Endothelial cell of umbilical vein (primary cell): Measurements from ENCODE around the gene DBR1. TPM values are rescaled to one million over a fixed set of nuclear protein-coding genes. Genes with fewer than 3 reads are reported as not detected.
A peak's percentile ranks its signal among the peaks of the same experiment; 100 is the strongest.

Experiments
- BruUV-seq: library from RNA; stranded (reverse); fragments of 400-500 nt; replicated peaks from 2 replicates; lab custom pipeline; 2021; lab: Mats Ljungman, UMichigan
- CTCF ChIA-PET: fragments of 300-600, 350-600 bp; sonication (Branson Sonifier 250); formaldehyde crosslinking; loops from one replicate; lab custom pipeline; 2021; ENCODE audit warnings: antibody characterized with exemption, inconsistent platforms; lab: Charles Lee
- POLR2A ChIA-PET: fragments of 300-600, 350-600 bp; sonication (Branson Sonifier 250); formaldehyde crosslinking; loops from one replicate; lab custom pipeline; 2021; ENCODE audit warnings: antibody characterized with exemption, inconsistent platforms; lab: Charles Lee
- DNase-seq: peaks from one replicate; pipeline ENCODE4 v3.0.0-alpha.2; 2011; ENCODE audit warnings: low read depth, low spot score
- FAIRE-seq: peaks from 2 replicates; lab custom pipeline; 2011; peaks lifted over from hg19 to GRCh38; lab: Jason Lieb, UNC
- H2AFZ ChIP-seq: 2 replicates; pipeline ENCODE4 v1.6.0; 2012; ENCODE audit warnings: low read depth, low read length, control low read depth, inconsistent platforms
- H3K27ac ChIP-seq: 2 replicates; pipeline ENCODE4 v1.5.1; 2011; ENCODE audit warnings: low read depth, mild to moderate bottlenecking, control low read depth, low read length, moderate library complexity; ENCODE audit not compliant: insufficient read depth
- H3K27me3 ChIP-seq, 2 experiments: 2 replicates each; pipeline versions ENCODE4 v1.6.0 to v1.6.1; 2011; ENCODE audit warnings: low read length in 2 of 2, mixed read lengths in 1 of 2; ENCODE audit not compliant: control insufficient read depth in 2 of 2, insufficient read depth in 2 of 2
- H3K36me3 ChIP-seq, 2 experiments: 2 replicates in 1 of 2; 3 replicates in 1 of 2; pipeline ENCODE4 v1.5.1; 2011; ENCODE audit warnings: low read length in 2 of 2, mild to moderate bottlenecking in 1 of 2, moderate library complexity in 1 of 2; ENCODE audit not compliant: control insufficient read depth in 2 of 2, insufficient read depth in 2 of 2; ENCODE audit errors: extremely low read depth in 1 of 2
- H3K4me1 ChIP-seq: 3 replicates; pipeline ENCODE4 v1.5.1; 2011; ENCODE audit warnings: mild to moderate bottlenecking, low read length; ENCODE audit not compliant: control insufficient read depth, insufficient read depth; ENCODE audit errors: extremely low read depth
- H3K4me2 ChIP-seq: 2 replicates; pipeline ENCODE4 v1.6.1; 2011; ENCODE audit warnings: low read length, control low read depth, mixed read lengths; ENCODE audit not compliant: insufficient read depth
- H3K4me3 ChIP-seq, 3 experiments: fragments of 200-600 bp in 1 of 3; sonication (generic), shearing (Covaris generic) in 1 of 3; replicated peaks in 1 of 3; 2 replicates each; pipeline ENCODE4 v1.5.1; 2011 to 2016; ENCODE audit warnings: control low read depth in 3 of 3, low read length in 3 of 3, mild to moderate bottlenecking in 2 of 3, inconsistent platforms in 1 of 3, low read depth in 1 of 3, moderate library complexity in 1 of 3; ENCODE audit not compliant: insufficient read depth in 1 of 3
- H3K79me2 ChIP-seq: 2 replicates; pipeline ENCODE4 v1.6.0; 2012; ENCODE audit warnings: low read length, inconsistent platforms; ENCODE audit not compliant: control insufficient read depth, insufficient read depth
- H3K9ac ChIP-seq: replicated peaks from 2 replicates; pipeline ENCODE3; 2011; ENCODE audit warnings: low read length, control low read depth; ENCODE audit not compliant: insufficient read depth; ENCODE audit errors: extremely low read depth
- H3K9me1 ChIP-seq: replicated peaks from 3 replicates; pipeline ENCODE4 v1.6.0; 2011; ENCODE audit warnings: mild to moderate bottlenecking, low read length; ENCODE audit not compliant: control insufficient read depth, insufficient read depth; ENCODE audit errors: extremely low read depth
- H3K9me3 ChIP-seq: replicated peaks from 2 replicates; pipeline ENCODE4 v1.5.1; 2012; ENCODE audit warnings: low read length, inconsistent platforms; ENCODE audit not compliant: control insufficient read depth, insufficient read depth
- H4K20me1 ChIP-seq: replicated peaks from 2 replicates; pipeline ENCODE3; 2011; ENCODE audit warnings: mild to moderate bottlenecking, low read length; ENCODE audit not compliant: control insufficient read depth, insufficient read depth; ENCODE audit errors: extremely low read depth
- CTCF ChIP-seq, 2 donors: IDR thresholded peaks; 1 replicate in 1 of 2; 2 replicates in 1 of 2; pipeline ENCODE4 v1.5.1; 2011; ENCODE audit warnings: low read length in 2 of 2, mild to moderate bottlenecking in 2 of 2, moderate library complexity in 2 of 2, control low read depth in 1 of 2, inconsistent platforms in 1 of 2, low read depth in 1 of 2; ENCODE audit not compliant: insufficient read depth in 1 of 2; ENCODE audit errors: extremely low read depth in 1 of 2
- EZH2 ChIP-seq: IDR thresholded peaks from 2 replicates; pipeline ENCODE4 v1.6.1; 2012; ENCODE audit warnings: borderline replicate concordance, low read depth, mild to moderate bottlenecking, moderate library complexity, low read length, inconsistent platforms; ENCODE audit not compliant: severe bottlenecking
- FOS ChIP-seq: IDR thresholded peaks from 2 replicates; pipeline ENCODE4 v1.6.1; 2011; ENCODE audit warnings: mild to moderate bottlenecking, low read length, moderate library complexity, borderline replicate concordance; ENCODE audit not compliant: insufficient read depth
- GATA2 ChIP-seq: IDR thresholded peaks from 2 replicates; pipeline ENCODE4 v1.7.0; 2011; ENCODE audit warnings: low read depth, mild to moderate bottlenecking, moderate library complexity, mixed read lengths, low read length; ENCODE audit not compliant: insufficient read length, insufficient read depth
- JUN ChIP-seq: IDR thresholded peaks from 2 replicates; pipeline ENCODE4 v1.6.1; 2011; ENCODE audit warnings: borderline replicate concordance, low read depth; ENCODE audit not compliant: insufficient read length, insufficient read depth
- MAX ChIP-seq: IDR thresholded peaks from 2 replicates; pipeline ENCODE4 v1.6.1; 2011; ENCODE audit not compliant: insufficient read depth, insufficient read length
- MYC ChIP-seq: IDR thresholded peaks from one replicate; pipeline ENCODE4 v1.6.1; 2011; ENCODE audit warnings: mild to moderate bottlenecking, low read depth, low read length
- POLR2A ChIP-seq: IDR thresholded peaks from 2 replicates; pipeline ENCODE4 v1.6.1; 2012; ENCODE audit warnings: low read depth, mild to moderate bottlenecking, control low read depth, low read length
- POLR2AphosphoS5 ChIP-seq: IDR thresholded peaks from 2 replicates; pipeline ENCODE4 v1.6.1; 2012; ENCODE audit warnings: low read depth, mild to moderate bottlenecking, control low read depth, low read length, moderate library complexity; ENCODE audit not compliant: insufficient read depth
- dilution Hi-C: fragments of 300-500 bp; cut with MboI; formaldehyde crosslinking; loops from one replicate; pipeline ENCODE4 v1.15.0; 2019; ENCODE audit warnings: low sequenced_read_pairs; ENCODE audit not compliant: extremely low pct_ligation_motif_present
- intact Hi-C: fragments of 100-400 bp; cut with micrococcal nuclease; formaldehyde crosslinking; loops from one replicate; pipeline ENCODE4 v1.10.0; 2022
- polyA plus RNA-seq, 4 experiments: library from polyadenylated mRNA; depleted of rRNA in 3 of 4; stranded (reverse) in 3 of 4; unstranded in 1 of 4; fragments of >200 nt; gene quantifications; 2 replicates each; pipeline versions ENCODE4 v1.2.1 to v1.2.3, GENCODE V29; 2011 to 2012; ENCODE audit warnings: missing spikeins in 1 of 4
- total RNA-seq: library from RNA; stranded (reverse); gene quantifications from 2 replicates; pipeline ENCODE4 v1.2.3, GENCODE V29; 2021

The DBR1 gene
- total and polyA plus RNA-seq, 2 donors (not counting 3 experiments of a cell fraction or from before 2014, with no cell fraction given): 10.3 to 17.8 TPM

- Histone ChIP-seq H3K36me3 (no peaks in the 10 kb centered on the region), H3K4me3 (no peak overlapping the region), H3K79me2 (peaks cover 85% of the 10 kb centered on the region), H3K27ac (no peak overlapping the region), H4K20me1 (peaks cover 22% of the 10 kb centered on the region), H3K4me1 (no peaks in the 10 kb centered on the region), H3K27me3 (no peaks in the 10 kb centered on the region), H3K9me3 (no peaks in the 10 kb centered on the region), H3K9me1 (no peaks in the 10 kb centered on the region), H3K9ac (no peak overlapping the region), H3K4me2 (no peak overlapping the region), H2AFZ (no peak overlapping the region)
- intact Hi-C loops (no loop called here), dilution Hi-C loops (no loop called here)
- DNase-seq: peak; percentile 44
- CTCF ChIA-PET: interaction anchor here (0.8 to 0.9 kb wide), 2 partner anchors 17 to 22 kb away, joined by 3 read pairs; no protein-coding TSS in a partner anchor
- no TSS peak for BruUV-seq
- TF ChIP-seq JUN (no peak), POLR2AphosphoS5 (no peak), FOS (no peak), EZH2 (no peak), POLR2A (no peak), GATA2 (no peak), CTCF (IDR thresholded peaks at IDR 0.05; ENCODE audit: extremely low read depth in 1 of 2, insufficient read depth in 1 of 2, low read depth in 1 of 2, low read length in 2 of 2) (no peak), MAX (no peak), MYC (no peak)
- POLR2A ChIA-PET: interaction anchor here (0.8 to 1.1 kb wide), 2 partner anchors 10 to 14 kb away, joined by 3 read pairs; partner anchors contain the start of gene ARMC8
- no peak for FAIRE-seq
These were observed 22.3 kb upstream of the DBR1 start for GRCh38 chr3:138197058-138197457.
